ENCODE measurements around the gene TMEM108.

GRCh38 chr3:133294253-133294652, 256.1 kb downstream of the TMEM108 start:
- TF ChIP-seq PATZ1 (CRISPR knock-in tag; IDR thresholded peaks at IDR 0.05; ENCODE audit: borderline replicate concordance) (no peak), ZC3H10 (CRISPR knock-in tag; IDR thresholded peaks at IDR 0.05) (no peak), SNAI2 (CRISPR knock-in tag; IDR thresholded peaks at IDR 0.05) (no peak), CREB5 (CRISPR knock-in tag; IDR thresholded peaks at IDR 0.05; ENCODE audit: low read depth) (no peak), ZNF565 (CRISPR knock-in tag; conservative IDR thresholded peaks at IDR 0.05; ENCODE audit: low read depth) (no peak), ZFP3 (CRISPR knock-in tag; IDR thresholded peaks at IDR 0.05) (no peak), GLIS3 (CRISPR knock-in tag; IDR thresholded peaks at IDR 0.05) (no peak), ARNTL (CRISPR knock-in tag; IDR thresholded peaks at IDR 0.05; ENCODE audit: borderline replicate concordance, low read depth) (no peak), RARB (CRISPR knock-in tag; IDR thresholded peaks at IDR 0.05) (no peak), POU6F1 (CRISPR knock-in tag; IDR thresholded peaks at IDR 0.05; ENCODE audit: borderline replicate concordance, low read depth) (no peak), BACH2 (CRISPR knock-in tag; IDR thresholded peaks at IDR 0.05; ENCODE audit: borderline replicate concordance) (no peak), ZFP30 (CRISPR knock-in tag; IDR thresholded peaks at IDR 0.05) (no peak), TOX (CRISPR knock-in tag; IDR thresholded peaks at IDR 0.05; ENCODE audit: borderline replicate concordance) (no peak), CSDC2 (CRISPR knock-in tag; IDR thresholded peaks at IDR 0.05) (no peak)
